K562 (cell line): ENCODE measurements around the gene TBCEL. TPM values are rescaled to one million over a fixed set of nuclear protein-coding genes. Genes with fewer than 3 reads are reported as not detected.
A peak's percentile ranks its signal among the peaks of the same experiment; 100 is the strongest.

ENCODE experiments used
- ATAC-seq: fragments of 200-7000 bp; cut with Tn5 transposase; 3 replicates; pipeline ENCODE4 v1.9.1; 2020; ENCODE audit warnings: moderate library complexity
- BruUV-seq: library from RNA; stranded (reverse); fragments of 400-500 nt; replicated peaks from 2 replicates; lab custom pipeline; 2021; lab: Mats Ljungman, UMichigan
- CTCF ChIA-PET: fragments of 300-600 bp; formaldehyde crosslinking; extraction: SDS; loops from one replicate; lab custom pipeline; 2021; ENCODE audit warnings: low intra/inter-chr PET ratio; lab: Yijun Ruan, JAX
- POLR2A ChIA-PET: fragments of 300-600, 350-650 bp; sonication (Branson Sonifier 250); formaldehyde crosslinking; extraction: SDS; loops from one replicate; lab custom pipeline; 2021; ENCODE audit warnings: antibody characterized with exemption, inconsistent platforms; lab: Yijun Ruan, JAX
- DNase-seq, 4 experiments: peaks; one replicate each; pipeline versions ENCODE4 v3.0.0 to v3.0.0-alpha.2; 2011 to 2018; ENCODE audit warnings: low spot score in 3 of 4, mixed read lengths in 3 of 4; ENCODE audit errors: extremely low read depth in 1 of 4
- FAIRE-seq: peaks from 2 replicates; lab custom pipeline; 2011; peaks lifted over from hg19 to GRCh38; lab: Jason Lieb, UNC
- H2AFZ ChIP-seq: 2 replicates; pipeline ENCODE4 v1.6.0; 2011; ENCODE audit warnings: low read depth, low read length, control low read depth, inconsistent platforms
- H3K27ac ChIP-seq: fragments of 200-600 bp; 3 replicates; pipeline ENCODE4 v1.8.0; 2011; ENCODE audit warnings: low read depth, mild to moderate bottlenecking, control low read depth, inconsistent platforms, low read length, moderate library complexity, mixed read lengths; ENCODE audit errors: extremely low read depth
- H3K27me3 ChIP-seq, 2 experiments: fragments of 300-600 bp in 1 of 2; 2 replicates in 1 of 2; 3 replicates in 1 of 2; pipeline versions ENCODE4 v1.6.0 to v1.8.0; 2011; ENCODE audit warnings: inconsistent platforms in 2 of 2, low read length in 2 of 2, mild to moderate bottlenecking in 1 of 2, mixed read lengths in 1 of 2, moderate library complexity in 1 of 2; ENCODE audit not compliant: control insufficient read depth in 2 of 2, insufficient read depth in 2 of 2
- H3K36me3 ChIP-seq: fragments of 300-600 bp; 3 replicates; pipeline ENCODE4 v1.8.0; 2011; ENCODE audit warnings: mild to moderate bottlenecking, low read length, inconsistent platforms; ENCODE audit not compliant: control insufficient read depth, insufficient read depth
- H3K4me1 ChIP-seq, 2 experiments: fragments of 200-600 bp in 1 of 2; replicated peaks in 1 of 2; 2 replicates in 1 of 2; 3 replicates in 1 of 2; pipeline versions ENCODE4 v1.5.1 to v1.8.0; 2011; ENCODE audit warnings: inconsistent platforms in 2 of 2, low read length in 2 of 2, mild to moderate bottlenecking in 1 of 2, mixed read lengths in 1 of 2, moderate library complexity in 1 of 2; ENCODE audit not compliant: control insufficient read depth in 2 of 2, insufficient read depth in 2 of 2
- H3K4me2 ChIP-seq: 2 replicates; pipeline ENCODE4 v1.6.1; 2011; ENCODE audit warnings: low read length, control low read depth, inconsistent platforms, mixed read lengths; ENCODE audit not compliant: insufficient read depth
- H3K4me3 ChIP-seq: fragments of 200-600 bp; sonication (generic), shearing (Covaris generic); 2 replicates; pipeline ENCODE4 v1.5.1; 2016; ENCODE audit warnings: control low read depth, inconsistent platforms
- H3K79me2 ChIP-seq: fragments of 200-600 bp; 3 replicates; pipeline ENCODE4 v1.8.0; 2011; ENCODE audit warnings: low read length, inconsistent platforms; ENCODE audit not compliant: control insufficient read depth, insufficient read depth
- H3K9ac ChIP-seq, 2 experiments: 2 replicates each; pipeline versions ENCODE4 v1.6.0 to v1.6.1; 2011; ENCODE audit warnings: low read depth in 2 of 2, low read length in 2 of 2, control low read depth in 1 of 2, inconsistent platforms in 1 of 2, mild to moderate bottlenecking in 1 of 2, mixed read lengths in 1 of 2; ENCODE audit not compliant: insufficient read depth in 1 of 2
- H3K9me1 ChIP-seq: one replicate; pipeline ENCODE4 v1.6.0; 2011; ENCODE audit warnings: inconsistent platforms, mild to moderate bottlenecking, low read length, moderate library complexity; ENCODE audit not compliant: control insufficient read depth, insufficient read depth
- H3K9me3 ChIP-seq: replicated peaks from 2 replicates; pipeline ENCODE4 v1.5.1; 2011; ENCODE audit warnings: low read depth, low read length, inconsistent platforms; ENCODE audit not compliant: control insufficient read depth, insufficient read depth
- H4K20me1 ChIP-seq: replicated peaks from 2 replicates; pipeline ENCODE4 v1.6.1; 2011; ENCODE audit warnings: low read length, inconsistent platforms, mixed read lengths; ENCODE audit not compliant: control insufficient read depth, insufficient read depth
- CEBPB ChIP-seq: fragments of 450-650 bp; IDR thresholded peaks from 2 replicates; pipeline ENCODE4 v1.6.1; 2016; ENCODE audit warnings: missing genetic modification characterization, missing compliant biosample characterization
- DEAF1 ChIP-seq: fragments of 450-650 bp; formaldehyde crosslinking; IDR thresholded peaks from 2 replicates; pipeline ENCODE4 v1.4.0; 2020; ENCODE audit warnings: mild to moderate bottlenecking, moderate library complexity
- MLLT1 ChIP-seq, 2 experiments: fragments of 450-650 bp; IDR thresholded peaks; 2 replicates each; pipeline ENCODE4 v1.6.1; 2016
- REST ChIP-seq, 2 experiments: fragments of 450-650 bp; formaldehyde crosslinking in 1 of 2; IDR thresholded peaks; 2 replicates each; pipeline versions ENCODE4 v1.4.0 to v1.6.1; 2014 to 2020; ENCODE audit warnings: mild to moderate bottlenecking in 2 of 2, borderline replicate concordance in 1 of 2, low read depth in 1 of 2
- SMC3 ChIP-seq: conservative IDR thresholded peaks from 2 replicates; pipeline ENCODE4 v1.6.1; 2011; ENCODE audit warnings: low read depth, low read length, improper control_type of control experiment; ENCODE audit not compliant: insufficient read depth
- WGBS: fragments of 100-300 bp; shearing (Covaris generic); methylation state at CpG from one replicate; pipeline ENCODE4 v1.1.6; 2016; ENCODE audit warnings: low coverage, mixed read lengths; ENCODE audit not compliant: insufficient coverage; ENCODE audit errors: missing lambda C conversion rate; 5-methylcytosine and 5-hydroxymethylcytosine counted together
- in situ Hi-C: fragments of 300-500 bp; cut with MboI; formaldehyde crosslinking; loops from 4 replicates; pipeline ENCODE4 v1.15.0; 2018; ENCODE audit warnings: inconsistent platforms, mixed read lengths
- intact Hi-C: fragments of 100-400 bp; cut with micrococcal nuclease; formaldehyde crosslinking; loops from 2 replicates; pipeline ENCODE4 v1.14.2; 2022
- polyA plus RNA-seq, 8 experiments: library from polyadenylated mRNA; depleted of rRNA in 4 of 8; stranded (reverse) in 5 of 8; unstranded in 3 of 8; fragments of >200 nt; fragmentation: Nextera tagmentation in 2 of 8; fragmentation: Illumina TruSeq in 1 of 8; extraction: Ambion mirVana in 2 of 8; extraction: Trizol in 1 of 8; gene quantifications; 2 replicates each; pipeline versions ENCODE4 v1.2.1 to v1.2.3, GENCODE V29; 2011 to 2014; ENCODE audit warnings: inconsistent platforms in 1 of 8, missing spikeins in 1 of 8
- total RNA-seq, 7 experiments: library from RNA; depleted of rRNA in 6 of 7; stranded (reverse); fragments of >200 nt in 6 of 7; fragmentation: Illumina TruSeq in 2 of 7; extraction: Trizol in 2 of 7; gene quantifications; 2 replicates each; pipeline versions ENCODE4 v1.2.1 to v1.2.3, GENCODE V29; 2011 to 2021; ENCODE audit warnings: low replicate concordance in 1 of 7

The TBCEL gene
- total and polyA plus RNA-seq, 9 of the 15 experiments (the other 6 are each of a cell fraction or from before 2014, with no cell fraction given), result 0.39 to 2.3 (median 1.4) TPM

GRCh38 chr11:121112498-121113455 is 88.9 kb downstream of the TBCEL start:
- H3K27ac ChIP-seq, result no peak overlapping the region
- FAIRE-seq (no peak), ATAC-seq (peak; percentile 93), DNase-seq (peak; percentile 22 to 57 (median 42))
- no peaks in the 10 kb centered on the region for H4K20me1 ChIP-seq
- no TSS peak for BruUV-seq
- H3K4me1 ChIP-seq, result no peaks in the 10 kb centered on the region
- ChIA-PET CTCF (interaction anchor here (0.6 to 1.6 kb wide), 4 partner anchors 84 to 1085 kb away, joined by 3 to 4 read pairs (median 3); partner anchors contain the start of gene GRIK4), POLR2A (no interaction called here)
- H3K4me3 ChIP-seq, result no peak overlapping the region
- no peaks in the 10 kb centered on the region for H3K79me2 ChIP-seq
- in situ Hi-C loops (no loop called here), intact Hi-C loops (loop anchor here (2.0 to 5.0 kb wide), 4 partner anchors 160 to 602 kb away; partner anchors contain the start of gene GRIK4)
- H3K9me1 ChIP-seq, result no peaks in the 10 kb centered on the region
- WGBS, result 2% methylated on average over 29 of the region's 32 CpGs
- peaks cover 5 to 16% of the 10 kb centered on the region in 2 experiments; a peak in 3 of 5 replicates for H3K27me3 ChIP-seq
- H3K9me3 ChIP-seq, result no peaks in the 10 kb centered on the region
- no peak overlapping the region for H3K4me2 ChIP-seq
- no peak overlapping the region for H3K9ac ChIP-seq
- no peaks in the 10 kb centered on the region for H3K36me3 ChIP-seq
- H2AFZ ChIP-seq, result no peak overlapping the region
- TF ChIP-seq MLLT1 (IDR thresholded peaks at IDR 0.05), result no peak
- 0 out of 2 replicates have a peak, but pooled peaks have one; percentile 19 for TF ChIP-seq SMC3
- TF ChIP-seq REST (IDR thresholded peaks at IDR 0.05; ENCODE audit: borderline replicate concordance), result peak; percentile 32; the same call in 1 of the 2 replicates
- no peak for TF ChIP-seq REST (CRISPR knock-in tag; IDR thresholded peaks at IDR 0.05; ENCODE audit: low read depth)
- 0 out of 2 replicates have a peak, but pooled peaks have one; percentile 30 for TF ChIP-seq DEAF1 (CRISPR knock-in tag)
- 0 out of 2 replicates have a peak, but pooled peaks have one; percentile 15 for TF ChIP-seq CEBPB (tag)
